ENCODE results near the gene JPT1.
A peak's percentile ranks its signal among the peaks of the same experiment; 100 is the strongest.

Gene JPT1

DNA sequence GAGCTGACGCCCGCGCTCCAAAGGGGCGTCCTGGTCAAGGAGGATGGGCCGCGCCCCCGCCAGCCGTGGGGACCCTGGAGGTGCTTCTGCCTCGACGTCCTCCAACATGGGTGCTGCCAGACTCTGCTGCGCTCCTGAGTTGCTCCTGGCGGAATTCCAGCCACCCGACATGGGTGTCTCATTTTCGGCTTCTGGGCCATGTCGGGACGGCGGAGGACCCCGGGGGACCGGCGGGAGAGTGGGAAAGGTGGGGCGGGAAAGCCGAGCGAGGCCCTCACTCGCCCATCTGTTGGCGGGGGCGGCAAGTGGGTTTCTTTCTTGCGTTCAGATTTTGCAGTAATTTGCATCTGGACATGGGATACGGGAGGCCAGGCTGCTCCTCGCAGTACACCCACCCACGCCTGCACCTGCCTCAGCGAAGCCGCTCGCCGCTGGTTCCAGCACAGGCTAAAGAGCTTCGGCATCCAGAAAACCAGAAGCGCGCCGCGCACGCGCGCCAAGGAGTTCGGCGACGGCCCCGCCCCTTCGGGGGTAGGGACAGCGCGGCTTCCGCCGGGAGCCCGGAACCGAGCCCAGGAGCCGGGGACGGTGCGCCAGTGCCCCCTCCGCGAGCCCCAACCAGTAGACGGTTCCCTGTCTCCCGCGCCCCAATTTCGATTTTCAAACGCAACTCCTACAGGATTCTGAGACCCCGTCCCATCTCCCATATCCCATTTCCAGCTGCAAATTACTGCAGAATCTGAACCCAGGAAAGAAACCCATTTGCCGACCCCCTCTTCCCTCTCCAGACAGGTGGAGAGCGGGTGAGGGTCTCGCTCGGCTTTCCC, 44.7 kb downstream of the JPT1 start, which contains the start of gene ARMC7:
TSS of gene ARMC7 (plus strand) at position 563 of the 827 bp plus-strand sequence. CDS start 320 bp downstream, outside the sequence.
- Histone ChIP-seq H4K20me1 (ENCODE audit: control insufficient read depth, insufficient read depth, low read depth, low read length) (no peaks in the 10 kb centered on the region), H3K36me3 (ENCODE audit: control insufficient read depth, low read length) (no peaks in the 10 kb centered on the region), H3K27ac (ENCODE audit: low read depth, low read length) (no peak within 1 kb of the TSS), H3K4me3 (ENCODE audit: low read length) (peak within 1 kb of the TSS; percentile 82), H3K4me2 (ENCODE audit: low read length) (peak within 1 kb of the TSS; percentile 82), H3K9me3 (ENCODE audit: control insufficient read depth, insufficient read depth, low read length) (no peaks in the 10 kb centered on the region), H3K4me1 (ENCODE audit: control insufficient read depth, low read length) (peaks cover 30% of the 10 kb centered on the region), H3K27me3 (ENCODE audit: control insufficient read depth, low read length) (peaks cover 15% of the 10 kb centered on the region), H3K9me2 (replicated peaks; ENCODE audit: control insufficient read depth, low read length) (no peaks in the 10 kb centered on the region), H3F3A (ENCODE audit: control insufficient read depth, insufficient read depth) (0 out of 2 replicates have a peak, but pooled peaks cover 3% of the 10 kb centered on the region), H3K79me2 (ENCODE audit: control insufficient read depth, low read length) (peaks cover 8% of the 10 kb centered on the region)
- TF ChIP-seq, protein P1, sequence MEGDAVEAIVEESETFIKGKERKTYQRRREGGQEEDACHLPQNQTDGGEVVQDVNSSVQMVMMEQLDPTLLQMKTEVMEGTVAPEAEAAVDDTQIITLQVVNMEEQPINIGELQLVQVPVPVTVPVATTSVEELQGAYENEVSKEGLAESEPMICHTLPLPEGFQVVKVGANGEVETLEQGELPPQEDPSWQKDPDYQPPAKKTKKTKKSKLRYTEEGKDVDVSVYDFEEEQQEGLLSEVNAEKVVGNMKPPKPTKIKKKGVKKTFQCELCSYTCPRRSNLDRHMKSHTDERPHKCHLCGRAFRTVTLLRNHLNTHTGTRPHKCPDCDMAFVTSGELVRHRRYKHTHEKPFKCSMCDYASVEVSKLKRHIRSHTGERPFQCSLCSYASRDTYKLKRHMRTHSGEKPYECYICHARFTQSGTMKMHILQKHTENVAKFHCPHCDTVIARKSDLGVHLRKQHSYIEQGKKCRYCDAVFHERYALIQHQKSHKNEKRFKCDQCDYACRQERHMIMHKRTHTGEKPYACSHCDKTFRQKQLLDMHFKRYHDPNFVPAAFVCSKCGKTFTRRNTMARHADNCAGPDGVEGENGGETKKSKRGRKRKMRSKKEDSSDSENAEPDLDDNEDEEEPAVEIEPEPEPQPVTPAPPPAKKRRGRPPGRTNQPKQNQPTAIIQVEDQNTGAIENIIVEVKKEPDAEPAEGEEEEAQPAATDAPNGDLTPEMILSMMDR (IDR thresholded peaks at IDR 0.05; ENCODE audit: low read depth, low read length, poor library complexity, severe bottlenecking): no peak
- no peak for TF ChIP-seq EZH2phosphoT487 (IDR thresholded peaks at IDR 0.05; ENCODE audit: borderline replicate concordance, low read length)

DNA sequence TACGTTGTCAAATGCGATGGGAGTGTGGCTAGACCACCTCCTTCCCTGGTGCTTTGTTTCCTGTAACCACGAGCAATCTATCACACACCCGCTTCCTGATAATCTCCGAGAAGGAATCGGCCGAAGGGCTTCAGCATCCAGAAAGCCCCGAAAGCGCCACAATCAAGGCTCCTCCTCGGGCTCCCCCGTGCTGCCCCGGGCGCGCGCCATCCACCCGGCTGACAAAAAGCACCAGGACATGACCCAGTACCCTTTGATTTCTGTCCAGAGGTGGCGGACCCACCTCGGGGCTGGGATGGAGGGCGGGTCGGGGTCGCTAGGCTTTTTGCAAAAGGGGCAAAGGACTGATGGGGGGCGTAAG, 45.3 kb downstream of the JPT1 start:
- peak overlapping the region; percentile 82 for H3K4me2 ChIP-seq (ENCODE audit: low read length)
- no peaks in the 10 kb centered on the region for H3K36me3 ChIP-seq (ENCODE audit: control insufficient read depth, low read length)
- H3K4me1 ChIP-seq (ENCODE audit: control insufficient read depth, low read length): peaks cover 24% of the 10 kb centered on the region
- no peaks in the 10 kb centered on the region for H3K9me2 ChIP-seq (replicated peaks; ENCODE audit: control insufficient read depth, low read length)
- H3K9me3 ChIP-seq (ENCODE audit: control insufficient read depth, insufficient read depth, low read length): no peaks in the 10 kb centered on the region
- H3F3A ChIP-seq (ENCODE audit: control insufficient read depth, insufficient read depth): 0 out of 2 replicates have a peak, but pooled peaks cover 3% of the 10 kb centered on the region
- H3K27ac ChIP-seq (ENCODE audit: low read depth, low read length): no peak overlapping the region
- no peaks in the 10 kb centered on the region for H4K20me1 ChIP-seq (ENCODE audit: control insufficient read depth, insufficient read depth, low read depth, low read length)
- H3K27me3 ChIP-seq (ENCODE audit: control insufficient read depth, low read length): peaks cover 18% of the 10 kb centered on the region
- H3K79me2 ChIP-seq (ENCODE audit: control insufficient read depth, low read length): peaks cover 5% of the 10 kb centered on the region
- TF ChIP-seq EZH2phosphoT487 (IDR thresholded peaks at IDR 0.05; ENCODE audit: borderline replicate concordance, low read length): no peak
- TF ChIP-seq, protein P1 (IDR thresholded peaks at IDR 0.05; ENCODE audit: low read depth, low read length, poor library complexity, severe bottlenecking): no peak
- peak overlapping the region; percentile 82 for H3K4me3 ChIP-seq (ENCODE audit: low read length)

DNA sequence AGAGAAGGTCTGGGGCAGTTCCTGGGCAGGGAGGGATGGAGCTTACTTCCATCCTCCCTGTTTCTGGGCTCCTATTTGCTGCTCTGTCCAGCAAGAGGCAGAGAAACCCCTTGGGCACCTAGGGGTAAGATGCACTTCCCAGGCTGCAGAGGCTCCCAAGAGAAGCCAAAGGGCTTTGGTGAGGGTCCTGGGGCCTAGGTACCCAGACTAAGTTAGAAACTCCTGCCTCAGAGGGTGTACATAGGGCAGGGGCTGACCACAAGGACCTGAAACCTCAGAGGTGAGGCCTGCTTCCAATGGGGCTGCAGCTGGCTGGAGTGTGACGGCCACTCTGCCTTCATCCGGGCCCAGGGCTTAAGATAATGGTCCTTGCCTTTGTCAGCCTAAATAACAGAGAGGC, 46.1 kb downstream of the JPT1 start:
- no peak overlapping the region for H3K4me2 ChIP-seq (ENCODE audit: low read length)
- H4K20me1 ChIP-seq (ENCODE audit: control insufficient read depth, insufficient read depth, low read depth, low read length): no peaks in the 10 kb centered on the region
- H3K4me3 ChIP-seq (ENCODE audit: low read length): no peak overlapping the region
- no peaks in the 10 kb centered on the region for H3K36me3 ChIP-seq (ENCODE audit: control insufficient read depth, low read length)
- H3K4me1 ChIP-seq (ENCODE audit: control insufficient read depth, low read length): peaks cover 19% of the 10 kb centered on the region
- H3K79me2 ChIP-seq (ENCODE audit: control insufficient read depth, low read length): peaks cover 5% of the 10 kb centered on the region
- TF ChIP-seq EZH2phosphoT487 (IDR thresholded peaks at IDR 0.05; ENCODE audit: borderline replicate concordance, low read length): no peak
- TF ChIP-seq, protein P1 (IDR thresholded peaks at IDR 0.05; ENCODE audit: low read depth, low read length, poor library complexity, severe bottlenecking): no peak
- 0 out of 2 replicates have a peak, but pooled peaks cover 3% of the 10 kb centered on the region for H3F3A ChIP-seq (ENCODE audit: control insufficient read depth, insufficient read depth)
- H3K27ac ChIP-seq (ENCODE audit: low read depth, low read length): no peak overlapping the region
- no peaks in the 10 kb centered on the region for H3K9me2 ChIP-seq (replicated peaks; ENCODE audit: control insufficient read depth, low read length)
- H3K27me3 ChIP-seq (ENCODE audit: control insufficient read depth, low read length): peaks cover 21% of the 10 kb centered on the region
- no peaks in the 10 kb centered on the region for H3K9me3 ChIP-seq (ENCODE audit: control insufficient read depth, insufficient read depth, low read length)
